Ovary (tissue), 3 donors: Measurements from ENCODE around the gene ETFRF1.

Source experiments
- POLR2A ChIP-seq: fragments of 450-650 bp; IDR thresholded peaks from one replicate; pipeline ENCODE4 v1.6.1; 2017; ENCODE audit warnings: antibody characterized with exemption, mild to moderate bottlenecking, moderate library complexity
- TF ChIP-seq, protein P1 (sequence below), 3 donors: fragments of 450-650 bp in 2 of 3; fragments of 200-600 bp in 1 of 3; IDR thresholded peaks; one replicate each; pipeline versions ENCODE4 v1.5.1 to v1.8.0; 2016 to 2022; ENCODE audit warnings: antibody characterized with exemption in 3 of 3, mild to moderate bottlenecking in 1 of 3
- donor health status: DM: no; HTN: no; CAD: no.

DNA sequence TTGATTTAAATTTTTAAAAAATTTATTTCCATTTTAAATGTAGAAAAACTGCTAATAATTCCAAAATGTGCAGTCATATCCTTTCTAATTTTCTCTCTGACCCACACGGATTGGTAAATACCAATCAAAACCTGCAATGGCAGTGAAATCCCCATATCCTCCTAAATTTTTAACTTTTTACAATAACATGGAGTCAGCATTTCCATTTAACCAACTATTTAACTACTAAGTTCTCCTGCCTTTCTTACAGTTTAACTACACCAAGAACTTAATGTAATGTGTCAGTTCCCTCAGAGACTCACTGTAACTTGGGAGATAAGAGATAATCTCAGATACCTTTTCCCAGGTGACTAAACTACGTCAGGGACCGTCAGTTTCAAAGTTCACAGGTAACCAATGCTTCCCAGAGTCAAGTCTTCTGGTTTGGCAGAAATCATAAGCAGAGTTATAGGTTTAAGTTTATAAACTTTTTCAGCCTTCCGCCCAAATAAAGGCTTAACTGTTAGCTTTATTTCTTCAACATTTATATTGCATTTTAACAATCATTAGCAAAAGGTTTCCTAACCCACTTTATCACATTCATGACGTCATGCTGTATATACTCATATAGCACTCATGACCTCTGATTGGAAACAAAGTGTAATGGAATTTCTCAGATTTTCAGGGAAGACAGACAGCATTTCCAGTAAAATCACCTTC, 48.1 kb downstream of the ETFRF1 start:
- no peak for TF ChIP-seq POLR2A
- TF ChIP-seq, protein P1, sequence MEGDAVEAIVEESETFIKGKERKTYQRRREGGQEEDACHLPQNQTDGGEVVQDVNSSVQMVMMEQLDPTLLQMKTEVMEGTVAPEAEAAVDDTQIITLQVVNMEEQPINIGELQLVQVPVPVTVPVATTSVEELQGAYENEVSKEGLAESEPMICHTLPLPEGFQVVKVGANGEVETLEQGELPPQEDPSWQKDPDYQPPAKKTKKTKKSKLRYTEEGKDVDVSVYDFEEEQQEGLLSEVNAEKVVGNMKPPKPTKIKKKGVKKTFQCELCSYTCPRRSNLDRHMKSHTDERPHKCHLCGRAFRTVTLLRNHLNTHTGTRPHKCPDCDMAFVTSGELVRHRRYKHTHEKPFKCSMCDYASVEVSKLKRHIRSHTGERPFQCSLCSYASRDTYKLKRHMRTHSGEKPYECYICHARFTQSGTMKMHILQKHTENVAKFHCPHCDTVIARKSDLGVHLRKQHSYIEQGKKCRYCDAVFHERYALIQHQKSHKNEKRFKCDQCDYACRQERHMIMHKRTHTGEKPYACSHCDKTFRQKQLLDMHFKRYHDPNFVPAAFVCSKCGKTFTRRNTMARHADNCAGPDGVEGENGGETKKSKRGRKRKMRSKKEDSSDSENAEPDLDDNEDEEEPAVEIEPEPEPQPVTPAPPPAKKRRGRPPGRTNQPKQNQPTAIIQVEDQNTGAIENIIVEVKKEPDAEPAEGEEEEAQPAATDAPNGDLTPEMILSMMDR (IDR thresholded peaks at IDR 0.05): no peak
